Measurements from ENCODE around the gene CNOT2.

GRCh38 chr12:70268972-70269371 is 25.7 kb downstream of the CNOT2 start:
- TF ChIP-seq CTCF (IDR thresholded peaks at IDR 0.05; ENCODE audit: poor library complexity) (no peak), EZH2phosphoT487 (IDR thresholded peaks at IDR 0.05; ENCODE audit: low read depth, severe bottlenecking, unreplicated experiment) (no peak), EZH2 (IDR thresholded peaks at IDR 0.05; ENCODE audit: borderline replicate concordance) (no peak)
